ENCODE measurements around the gene CCDC127. TPM values are rescaled to one million over a fixed set of nuclear protein-coding genes. Genes with fewer than 3 reads are reported as not detected.
"Not testable (repeated sequence)": the region's sequence is repeated elsewhere in the genome, so short reads cannot be mapped to it uniquely, and the experiment has no call there.

CCDC127 gene
- total RNA-seq, 2 donors from 2014 or later: 6.1 to 7.3 TPM

DNA sequence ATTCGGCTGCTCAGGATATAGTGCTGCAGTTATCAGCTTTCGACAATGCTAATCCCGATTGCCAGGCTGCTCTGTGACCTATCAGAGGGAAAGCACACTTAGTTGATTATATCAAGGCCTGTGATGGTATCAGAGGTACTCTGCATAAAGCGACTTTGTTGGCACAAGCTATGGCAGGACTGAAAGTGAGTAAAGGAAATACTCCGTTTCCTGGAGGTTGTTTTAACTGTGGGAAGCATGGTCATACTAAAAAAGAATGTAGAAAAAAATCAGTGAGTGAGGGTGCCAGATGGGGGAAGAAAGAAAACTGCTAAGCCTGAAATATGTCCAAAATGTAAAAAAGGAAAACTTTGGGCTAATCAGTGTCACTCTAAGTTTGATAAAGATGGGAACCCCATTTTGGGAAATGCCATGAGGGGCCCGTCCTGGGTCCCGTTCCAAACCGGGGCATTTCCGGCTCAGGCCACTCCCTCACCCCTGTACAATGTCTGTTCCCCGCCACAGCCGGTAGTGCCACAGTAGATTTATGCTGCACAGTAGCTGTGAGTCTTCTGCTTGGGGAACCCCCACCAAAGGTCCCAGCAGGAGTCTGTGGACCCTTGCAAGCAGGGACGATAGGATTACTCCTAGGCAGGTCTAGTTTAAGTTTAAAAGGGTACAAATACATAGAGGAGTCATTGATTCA, 25.9 kb upstream of the CCDC127 start:
- peak overlapping the region; percentile 68 to 93 for H3K27ac Mint-ChIP-seq
- not testable (repeated sequence) for DNase-seq (ENCODE audit: low spot score in 2 of 2); ATAC-seq; H3K9me3 Mint-ChIP-seq
- peaks cover 23 to 62% of the 10 kb centered on the region in 2 donors for H3K36me3 Mint-ChIP-seq

- not testable (repeated sequence) for DNase-seq (ENCODE audit: low spot score in 2 of 2); H3K9me3 Mint-ChIP-seq; ATAC-seq
- Mint-ChIP-seq H3K36me3 (peaks cover 18 to 50% of the 10 kb centered on the region in 2 donors), H3K27ac (peak overlapping the region in 1 of 2 donors; percentile 57)
These were observed 23.2 kb upstream of the CCDC127 start for GRCh38 chr5:241045-241669.

DNA sequence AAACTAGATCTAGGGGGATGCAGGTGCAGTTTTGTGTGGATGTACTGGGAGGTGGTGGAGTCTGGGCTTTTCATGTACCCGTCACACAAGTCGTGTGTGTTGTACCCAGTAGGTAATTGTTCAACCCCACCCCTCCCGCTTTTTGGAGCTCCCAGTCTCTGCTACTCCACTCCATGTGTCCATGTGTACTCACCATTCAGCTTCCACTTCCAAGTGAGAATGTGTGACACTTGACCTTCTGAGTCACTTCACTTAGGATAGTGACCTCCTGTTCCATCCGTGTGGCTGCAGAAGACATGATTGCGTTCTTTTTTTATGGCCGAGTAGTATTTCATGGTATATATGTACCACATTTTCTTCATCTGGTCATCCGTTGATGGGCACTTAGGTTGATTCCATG, 22.6 kb upstream of the CCDC127 start:
- peaks cover 21 to 45% of the 10 kb centered on the region in 2 donors for H3K36me3 Mint-ChIP-seq
- not testable (repeated sequence) for ATAC-seq; H3K27ac Mint-ChIP-seq; DNase-seq (ENCODE audit: low spot score in 2 of 2); H3K9me3 Mint-ChIP-seq

DNA sequence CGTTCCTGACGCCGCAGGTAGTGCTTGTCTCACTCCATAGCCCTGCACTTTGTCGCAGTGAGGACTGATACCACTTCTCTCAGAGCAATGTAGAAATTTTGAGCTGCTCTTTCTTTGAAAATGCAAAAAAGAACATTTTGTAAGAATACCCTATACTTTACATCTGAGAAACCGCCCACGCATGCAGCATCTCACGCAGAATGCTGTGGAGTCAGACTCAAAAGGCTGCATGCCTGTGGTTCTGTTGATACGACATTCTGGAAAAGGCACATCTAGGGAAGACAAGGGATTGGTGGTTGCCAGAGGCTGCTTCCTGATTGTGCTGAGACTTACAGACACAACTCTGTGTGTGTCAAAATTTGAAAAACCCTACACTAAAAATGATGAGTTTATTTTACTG, 20.0 kb upstream of the CCDC127 start:
- not testable (repeated sequence) for H3K9me3 Mint-ChIP-seq; ATAC-seq; H3K27ac Mint-ChIP-seq; DNase-seq (ENCODE audit: low spot score in 2 of 2)
- H3K36me3 Mint-ChIP-seq: peaks cover 28 to 30% of the 10 kb centered on the region in 2 donors

DNA sequence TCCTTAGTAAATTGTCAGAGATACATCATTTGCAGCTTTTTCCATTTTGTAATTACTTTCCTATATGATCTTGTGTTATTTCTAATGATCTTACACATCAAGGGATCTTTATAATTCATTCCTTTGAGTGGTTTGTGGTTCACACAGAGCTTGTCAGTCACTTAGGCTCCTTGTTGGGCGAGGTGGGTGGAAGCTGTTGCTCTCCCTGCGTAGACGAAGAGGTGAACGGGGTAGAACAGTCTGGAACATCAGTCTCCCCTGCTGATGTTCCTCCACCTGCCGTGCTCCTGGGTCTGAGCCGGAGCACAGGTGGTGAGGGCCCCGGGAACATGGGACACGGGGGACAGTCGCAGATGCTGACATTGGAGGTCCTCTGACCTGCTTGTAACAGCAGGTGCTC, 17.6 kb upstream of the CCDC127 start:
- ATAC-seq; DNase-seq (ENCODE audit: low spot score in 2 of 2); H3K9me3 Mint-ChIP-seq: not testable (repeated sequence)
- Mint-ChIP-seq H3K36me3 (peaks cover 6 to 14% of the 10 kb centered on the region in 2 donors), H3K27ac (peak overlapping the region in 1 of 2 donors; percentile 62)

GRCh38 chr5:234450-234849, 16.5 kb upstream of the CCDC127 start:
- Mint-ChIP-seq H3K36me3 (peaks cover 0 to 14% of the 10 kb centered on the region in 2 donors), H3K27ac (no peak overlapping the region), H3K9me3 (no peaks in the 10 kb centered on the region)
- ATAC-seq (no peak), DNase-seq (ENCODE audit: low spot score in 2 of 2) (no peak)

- not testable (repeated sequence) for ATAC-seq; H3K27ac Mint-ChIP-seq; DNase-seq (ENCODE audit: low spot score in 2 of 2); H3K9me3 Mint-ChIP-seq
- peaks cover 0 to 21% of the 10 kb centered on the region in 2 donors for H3K36me3 Mint-ChIP-seq
These were observed 15.5 kb upstream of the CCDC127 start for GRCh38 chr5:233426-233825.

- Mint-ChIP-seq H3K36me3 (peaks cover 7 to 28% of the 10 kb centered on the region in 2 donors), H3K27ac (peak overlapping the region in 1 of 2 donors; percentile 22), H3K9me3 (no peaks in the 10 kb centered on the region)
- DNase-seq (ENCODE audit: low spot score in 2 of 2): no peak
- ATAC-seq: peak; percentile 47 to 80
These were observed 13.7 kb upstream of the CCDC127 start for GRCh38 chr5:231661-232060.

DNA sequence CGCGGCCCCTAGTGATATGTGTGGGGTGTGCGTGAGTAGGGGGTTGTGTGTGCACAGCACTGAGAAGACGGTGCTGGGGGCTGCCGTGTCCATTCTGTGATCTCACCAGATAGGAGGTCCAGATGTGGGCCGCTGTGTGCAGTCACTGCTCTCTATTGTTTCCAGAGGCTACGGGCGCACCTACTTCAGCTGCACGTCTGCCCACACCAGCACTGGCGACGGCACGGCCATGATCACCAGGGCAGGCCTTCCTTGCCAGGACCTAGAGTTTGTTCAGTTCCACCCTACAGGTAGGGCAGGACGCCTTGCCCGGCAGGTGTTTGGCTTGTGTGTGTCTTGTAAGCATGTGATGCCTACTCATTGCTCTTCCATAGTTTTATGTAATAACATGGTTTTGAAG, 12.8 kb upstream of the CCDC127 start:
- DNase-seq (ENCODE audit: low spot score in 2 of 2): no peak
- ATAC-seq: no peak
- H3K27ac Mint-ChIP-seq: peak overlapping the region in 1 of 2 donors; percentile 22

GRCh38 chr5:228886-229285, 10.9 kb upstream of the CCDC127 start:
- DNase-seq (ENCODE audit: low spot score in 2 of 2) (no peak), ATAC-seq (no peak)
- Mint-ChIP-seq H3K36me3 (peaks cover 16 to 35% of the 10 kb centered on the region in 2 donors), H3K27ac (no peak overlapping the region), H3K9me3 (no peaks in the 10 kb centered on the region)

More for the DNA sequence above, 12.8 kb upstream of the CCDC127 start:
- no peaks in the 10 kb centered on the region for H3K9me3 Mint-ChIP-seq
- peaks cover 9 to 31% of the 10 kb centered on the region in 2 donors for H3K36me3 Mint-ChIP-seq

GRCh38 chr5:227375-227774, 9.4 kb upstream of the CCDC127 start:
- not testable (repeated sequence) for H3K27ac Mint-ChIP-seq; DNase-seq (ENCODE audit: low spot score in 2 of 2); ATAC-seq; H3K9me3 Mint-ChIP-seq
- peaks cover 16 to 30% of the 10 kb centered on the region in 2 donors for H3K36me3 Mint-ChIP-seq

GRCh38 chr5:225334-225733, 7.4 kb upstream of the CCDC127 start:
- no peaks in the 10 kb centered on the region for H3K9me3 Mint-ChIP-seq
- DNase-seq (ENCODE audit: low spot score in 2 of 2): no peak
- H3K27ac Mint-ChIP-seq: peak overlapping the region; percentile 36 to 61
- no peak for ATAC-seq
- H3K36me3 Mint-ChIP-seq: peaks cover 16 to 30% of the 10 kb centered on the region in 2 donors

DNA sequence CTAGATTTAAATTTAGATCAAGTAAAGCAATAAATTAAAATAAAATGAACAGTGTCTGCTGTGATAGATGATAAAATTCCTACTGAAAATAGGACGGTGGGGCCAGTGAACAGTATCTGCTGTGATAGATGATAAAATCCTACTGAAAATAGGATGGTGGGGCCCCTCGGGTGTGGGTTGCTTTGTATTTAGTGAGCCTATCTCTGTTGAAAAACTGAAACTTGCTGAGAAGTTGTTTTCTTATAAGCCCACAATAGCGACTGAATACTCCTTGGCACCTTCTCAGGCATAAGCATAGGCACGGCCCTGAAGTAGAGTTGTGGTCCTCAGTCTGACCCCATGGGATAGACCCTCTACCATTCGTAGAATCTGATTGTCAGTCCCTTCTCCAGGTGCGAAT, 5.8 kb upstream of the CCDC127 start:
- no peak for DNase-seq (ENCODE audit: low spot score in 2 of 2)
- no peaks in the 10 kb centered on the region for H3K9me3 Mint-ChIP-seq
- peaks cover 16 to 34% of the 10 kb centered on the region in 2 donors for H3K36me3 Mint-ChIP-seq
- ATAC-seq: no peak
- H3K27ac Mint-ChIP-seq: no peak overlapping the region

- H3K9me3 Mint-ChIP-seq; ATAC-seq; DNase-seq (ENCODE audit: low spot score in 2 of 2): not testable (repeated sequence)
- Mint-ChIP-seq H3K36me3 (peaks cover 16 to 33% of the 10 kb centered on the region in 2 donors), H3K27ac (peak overlapping the region; percentile 2 to 73)
These were observed 5.2 kb upstream of the CCDC127 start for GRCh38 chr5:222951-223715.

DNA sequence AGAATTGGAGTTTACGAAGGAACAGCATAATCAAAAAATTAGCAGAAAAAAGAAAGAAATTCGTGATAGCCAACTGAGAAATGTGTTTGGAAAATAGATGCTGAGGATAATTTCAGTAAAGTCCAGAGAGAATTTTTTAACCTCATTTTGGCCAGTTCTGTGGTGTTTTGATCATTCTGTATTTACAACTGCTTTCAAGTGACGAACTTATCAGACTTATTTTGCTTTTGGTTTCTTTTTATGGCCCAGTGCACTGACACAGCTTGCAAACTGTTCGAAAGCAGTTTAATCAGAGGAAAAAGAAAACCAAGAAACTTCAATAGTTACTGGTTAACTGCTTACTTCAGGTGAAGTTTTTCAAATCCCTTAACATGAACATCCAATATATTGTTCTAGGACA, 2.0 kb upstream of the CCDC127 start:
- ATAC-seq (no peak), DNase-seq (ENCODE audit: low spot score in 2 of 2) (no peak)
- Mint-ChIP-seq H3K27ac (peak overlapping the region; percentile 80 to 97), H3K36me3 (peaks cover 15 to 24% of the 10 kb centered on the region in 2 donors), H3K9me3 (no peaks in the 10 kb centered on the region)

DNA sequence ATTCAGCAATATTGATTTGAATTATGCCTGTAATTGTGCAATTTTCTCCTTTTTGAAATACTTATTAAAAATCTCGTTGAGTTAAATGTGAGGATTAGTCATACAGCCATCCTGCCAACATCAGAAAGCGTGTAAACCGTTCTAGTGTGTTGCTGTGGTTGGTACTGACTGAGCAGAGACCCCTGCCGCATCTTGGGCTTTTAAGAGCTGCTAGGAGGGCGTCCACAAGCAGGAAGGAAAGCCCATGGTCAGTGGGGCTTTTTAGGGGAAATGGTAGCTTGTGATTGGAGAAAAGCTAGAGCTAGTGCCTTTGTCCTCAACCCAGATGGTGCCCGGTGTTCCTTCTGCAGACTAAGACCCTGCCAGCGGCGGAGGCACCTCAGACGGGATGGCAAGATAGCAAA, 1.5 kb upstream of the CCDC127 start:
- peak; percentile 16 to 40 for ATAC-seq
- H3K27ac Mint-ChIP-seq: peak overlapping the region; percentile 80 to 97
- peak in 1 of 2 donors; percentile 21 for DNase-seq (ENCODE audit: low spot score in 2 of 2)
- peaks cover 19 to 22% of the 10 kb centered on the region in 2 donors for H3K36me3 Mint-ChIP-seq
- no peaks in the 10 kb centered on the region for H3K9me3 Mint-ChIP-seq
